ENCODE measurements around the gene NAGLU.

NAGLU gene

DNA sequence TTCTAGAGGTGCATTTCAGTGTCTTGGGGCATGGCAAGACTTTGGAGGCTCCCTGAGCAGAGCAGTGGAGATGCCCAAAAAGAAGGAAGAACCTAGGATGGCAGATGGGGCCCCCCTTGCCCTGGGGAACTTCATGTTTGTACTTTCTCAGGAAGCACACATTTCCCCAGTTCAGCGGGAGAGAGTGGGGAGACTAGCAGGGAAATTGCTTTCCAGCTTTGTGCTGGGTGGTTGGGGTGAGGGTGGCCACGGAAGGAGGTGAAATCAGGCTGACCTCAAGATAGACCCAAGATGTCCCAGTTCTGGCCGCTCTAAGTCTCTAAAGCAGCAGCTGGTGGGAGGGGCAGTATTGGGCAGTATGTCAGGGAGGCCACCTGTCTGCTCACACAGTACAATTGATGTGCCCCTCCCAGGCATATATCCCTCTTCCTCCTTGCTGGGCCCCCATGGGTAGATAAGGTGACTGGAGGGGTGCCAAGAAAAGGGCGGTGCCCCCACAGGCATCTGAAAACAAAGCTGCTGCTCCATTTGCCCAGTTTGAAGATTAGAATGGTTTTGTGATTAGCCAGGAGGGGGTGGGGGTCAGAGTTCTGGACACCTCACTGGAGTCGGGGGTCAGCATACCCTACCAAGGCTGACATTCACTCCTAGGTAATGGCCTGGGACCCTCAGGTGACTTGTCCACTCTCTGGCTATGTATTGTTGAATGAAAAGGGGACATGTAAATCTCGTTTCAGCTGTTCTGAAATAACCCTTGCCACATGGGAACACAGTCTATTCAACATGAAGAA, 17.1 kb upstream of the NAGLU start:
- DNase-seq (ENCODE audit: extremely low spot score), result no peak
- TF ChIP-seq, protein P1, sequence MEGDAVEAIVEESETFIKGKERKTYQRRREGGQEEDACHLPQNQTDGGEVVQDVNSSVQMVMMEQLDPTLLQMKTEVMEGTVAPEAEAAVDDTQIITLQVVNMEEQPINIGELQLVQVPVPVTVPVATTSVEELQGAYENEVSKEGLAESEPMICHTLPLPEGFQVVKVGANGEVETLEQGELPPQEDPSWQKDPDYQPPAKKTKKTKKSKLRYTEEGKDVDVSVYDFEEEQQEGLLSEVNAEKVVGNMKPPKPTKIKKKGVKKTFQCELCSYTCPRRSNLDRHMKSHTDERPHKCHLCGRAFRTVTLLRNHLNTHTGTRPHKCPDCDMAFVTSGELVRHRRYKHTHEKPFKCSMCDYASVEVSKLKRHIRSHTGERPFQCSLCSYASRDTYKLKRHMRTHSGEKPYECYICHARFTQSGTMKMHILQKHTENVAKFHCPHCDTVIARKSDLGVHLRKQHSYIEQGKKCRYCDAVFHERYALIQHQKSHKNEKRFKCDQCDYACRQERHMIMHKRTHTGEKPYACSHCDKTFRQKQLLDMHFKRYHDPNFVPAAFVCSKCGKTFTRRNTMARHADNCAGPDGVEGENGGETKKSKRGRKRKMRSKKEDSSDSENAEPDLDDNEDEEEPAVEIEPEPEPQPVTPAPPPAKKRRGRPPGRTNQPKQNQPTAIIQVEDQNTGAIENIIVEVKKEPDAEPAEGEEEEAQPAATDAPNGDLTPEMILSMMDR (IDR thresholded peaks at IDR 0.05; ENCODE audit: control extremely low read depth, extremely low read depth, low read depth, missing control alignments), result no peak

DNA sequence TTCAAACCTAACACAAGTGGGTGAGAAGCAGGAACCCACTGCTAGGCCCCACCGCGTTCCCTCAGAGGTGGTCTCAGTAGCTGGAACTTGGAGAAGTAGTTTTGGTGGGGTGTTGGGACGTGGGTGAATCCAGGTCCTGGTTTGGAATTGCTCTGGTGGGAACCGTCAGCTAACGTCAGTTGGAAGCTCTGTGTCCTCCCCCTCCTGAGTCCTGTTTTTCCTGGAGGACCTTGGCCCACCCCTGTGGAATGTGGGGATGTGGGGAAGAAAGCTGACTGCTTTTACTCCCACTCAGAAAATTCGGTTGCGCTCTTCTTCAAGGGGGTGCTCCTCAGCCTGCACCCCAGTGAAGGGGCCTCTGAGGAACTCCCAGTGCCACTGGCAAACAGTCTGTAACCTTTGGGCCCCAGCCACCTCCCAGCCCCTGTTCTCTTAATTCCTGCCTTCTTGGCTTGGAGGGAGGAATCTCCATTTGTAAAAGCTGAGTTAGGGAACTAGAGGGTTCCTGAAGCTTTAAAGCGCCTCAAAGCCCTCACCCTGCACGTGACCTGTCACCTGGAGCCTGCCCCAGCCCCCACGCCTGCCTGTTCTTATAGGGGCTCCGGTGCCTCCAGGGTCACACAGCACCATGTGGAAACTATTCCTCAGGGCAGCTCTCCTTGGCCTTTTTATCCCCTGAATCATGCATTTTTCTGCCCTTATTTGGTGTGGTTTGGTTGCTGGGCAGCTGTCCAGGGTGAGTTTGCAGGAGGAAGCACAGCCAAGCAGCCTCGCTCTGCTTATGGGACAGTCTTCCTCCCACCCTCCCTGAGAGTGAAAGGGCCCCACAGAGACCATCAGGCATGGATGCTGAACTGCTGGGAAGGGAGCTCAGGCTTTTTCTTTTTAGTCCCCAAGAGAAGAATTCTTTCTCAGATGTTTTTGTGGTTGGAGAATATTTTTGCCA, 16.2 kb upstream of the NAGLU start:
- POLR2A ChIA-PET, result interaction anchor here (1.3 kb wide), 1 partner anchor 17 kb away, joined by 4 read pairs; the partner anchor contains the start of gene NAGLU
- TF ChIP-seq, protein P1 (IDR thresholded peaks at IDR 0.05; ENCODE audit: control extremely low read depth, extremely low read depth, low read depth, missing control alignments), result no peak
- CTCF ChIA-PET, result interaction anchor here (0.8 to 4.6 kb wide), 10 partner anchors 8 to 298 kb away, joined by 3 to 29 read pairs (median 4); no protein-coding TSS in a partner anchor
- no peak for DNase-seq (ENCODE audit: extremely low spot score)

More for the DNA sequence above, 17.1 kb upstream of the NAGLU start:
- ChIA-PET POLR2A (no interaction called here), CTCF (interaction anchor here (1.1 to 4.6 kb wide), 12 partner anchors 8 to 297 kb away, joined by 3 to 29 read pairs (median 4); no protein-coding TSS in a partner anchor)

DNA sequence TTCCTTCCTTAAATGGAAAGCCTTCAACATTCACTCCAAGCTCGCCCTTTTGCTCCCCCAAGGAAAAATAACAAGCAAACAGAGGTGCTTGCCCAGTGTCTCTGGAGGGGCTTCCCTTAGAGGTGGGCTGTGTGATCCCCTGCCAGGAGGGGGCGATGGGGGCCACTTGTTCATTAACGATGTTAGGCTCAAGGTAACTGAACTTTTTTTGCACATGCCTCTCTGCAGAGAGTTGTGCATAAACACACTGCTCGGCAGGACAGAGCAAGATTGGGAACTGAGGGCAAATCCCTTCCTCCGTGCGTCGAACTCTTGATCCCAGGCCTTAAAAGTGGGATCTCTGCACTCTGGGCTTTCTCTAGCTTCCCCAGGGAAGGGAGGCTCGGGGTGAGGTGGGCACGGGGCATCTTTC, 15.5 kb upstream of the NAGLU start:
- ChIA-PET POLR2A (interaction anchor here (1.3 kb wide), 1 partner anchor 16 kb away, joined by 4 read pairs; the partner anchor contains the start of gene NAGLU), CTCF (interaction anchor here (0.8 to 4.6 kb wide), 5 partner anchors 13 to 198 kb away, joined by 3 to 29 read pairs (median 3); no protein-coding TSS in a partner anchor)

DNA sequence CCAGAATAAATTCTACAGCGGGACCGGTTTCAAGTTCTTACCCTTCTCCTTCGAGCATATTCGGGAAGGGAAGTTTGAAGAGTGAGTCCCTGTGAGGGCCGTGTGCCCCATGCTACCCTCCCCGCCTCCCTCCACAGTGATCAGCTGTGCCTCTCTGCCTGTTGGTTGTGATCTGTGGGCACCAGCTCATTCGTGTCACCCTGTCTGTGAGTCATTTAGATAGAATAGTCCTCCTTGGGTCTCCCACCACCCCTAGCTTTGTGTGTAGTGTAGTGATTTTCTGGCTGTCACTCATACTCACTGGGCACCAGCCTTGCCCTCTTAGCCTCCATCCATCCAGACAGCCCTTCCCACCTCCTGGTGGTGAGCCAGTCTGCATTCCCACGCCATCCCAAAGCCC, 15.0 kb upstream of the NAGLU start:
- TF ChIP-seq, protein P1 (IDR thresholded peaks at IDR 0.05; ENCODE audit: control extremely low read depth, extremely low read depth, low read depth, missing control alignments), result no peak
- DNase-seq (ENCODE audit: extremely low spot score), result no peak
- CTCF ChIA-PET, result interaction anchor here (0.9 to 4.6 kb wide), 4 partner anchors 14 to 199 kb away, joined by 3 to 29 read pairs (median 3); no protein-coding TSS in a partner anchor
- POLR2A ChIA-PET, result interaction anchor here (1.3 kb wide), 1 partner anchor 15 kb away, joined by 4 read pairs; the partner anchor contains the start of gene NAGLU

More for the DNA sequence above, 15.5 kb upstream of the NAGLU start:
- DNase-seq (ENCODE audit: extremely low spot score), result no peak
- TF ChIP-seq, protein P1 (IDR thresholded peaks at IDR 0.05; ENCODE audit: control extremely low read depth, extremely low read depth, low read depth, missing control alignments), result peak; percentile 7

DNA sequence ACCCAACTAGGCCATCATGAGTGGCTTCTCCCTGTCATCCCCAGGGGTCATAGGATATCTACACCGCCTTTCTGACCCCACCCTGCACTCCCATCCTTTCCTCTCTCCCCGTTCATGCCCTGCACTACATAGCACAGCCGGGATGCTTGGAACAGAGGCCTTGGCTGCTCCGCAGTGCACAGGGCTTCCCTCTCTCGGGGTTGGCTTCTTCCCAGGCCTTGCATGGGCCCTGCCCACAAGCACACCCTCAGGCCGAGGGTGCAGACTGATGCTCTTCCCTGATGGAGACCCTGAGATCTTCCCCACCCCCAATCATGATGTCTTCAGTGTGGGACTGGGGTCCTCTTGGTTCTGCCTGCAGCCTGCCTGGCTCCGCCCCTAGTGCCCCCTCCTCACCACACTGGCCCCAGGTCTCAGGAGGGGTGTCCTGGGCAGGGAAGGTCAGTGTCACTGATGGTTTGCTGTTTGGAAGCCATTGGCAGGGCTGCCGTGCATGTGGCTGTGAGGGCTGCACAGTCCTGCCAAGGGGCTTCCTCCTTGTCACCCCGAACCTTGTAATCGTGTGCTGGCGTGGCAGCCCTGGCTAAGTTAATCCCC, 14.3 kb upstream of the NAGLU start:
- POLR2A ChIA-PET, result no interaction called here
- TF ChIP-seq, protein P1 (IDR thresholded peaks at IDR 0.05; ENCODE audit: control extremely low read depth, extremely low read depth, low read depth, missing control alignments), result no peak
- CTCF ChIA-PET, result interaction anchor here (0.9 kb wide), 1 partner anchor 9 kb away, joined by 3 read pairs; no protein-coding TSS in a partner anchor
- no peak for DNase-seq (ENCODE audit: extremely low spot score)
